A549 (cell line): Measurements from ENCODE around the gene DYNLT4. TPM values are rescaled to one million over a fixed set of nuclear protein-coding genes. Genes with fewer than 3 reads are reported as not detected.
"Not testable (repeated sequence)": the region's sequence is repeated elsewhere in the genome, so short reads cannot be mapped to it uniquely, and the experiment has no call there.

Experiments used
- ATAC-seq, 2 experiments: fragments of 200-7000 bp in 1 of 2; fragments of >200 bp in 1 of 2; cut with Nextera tagmentation in 1 of 2; cut with Tn5 transposase in 1 of 2; 3 replicates each; pipeline versions ENCODE4 v1.8.0 to v1.9.1; 2018 to 2020; ENCODE audit warnings: mild to moderate bottlenecking in 1 of 2, moderate library complexity in 1 of 2
- CTCF ChIA-PET: fragments of 300-600 bp; sonication (Branson Sonifier 250); formaldehyde crosslinking; extraction: SDS; loops from one replicate; lab custom pipeline; 2021; ENCODE audit warnings: antibody characterized with exemption, inconsistent platforms; lab: Yijun Ruan, JAX
- POLR2A ChIA-PET: fragments of 350-600 bp; formaldehyde crosslinking; extraction: SDS; loops from one replicate; lab custom pipeline; 2021; ENCODE audit warnings: antibody characterized with exemption, inconsistent platforms; lab: Yijun Ruan, JAX
- DNase-seq, 2 experiments: peaks; one replicate each; pipeline versions ENCODE4 v3.0.0 to v3.0.0-alpha.2; 2011 to 2016; ENCODE audit warnings: low read depth in 1 of 2, low spot score in 1 of 2
- FAIRE-seq: peaks from 2 replicates; lab custom pipeline; 2011; peaks lifted over from hg19 to GRCh38; lab: Jason Lieb, UNC
- H3K27ac ChIP-seq, 2 experiments: fragments of >200 bp; sonication (Bioruptor Twin); formaldehyde crosslinking; 3 replicates each; pipeline ENCODE4 v1.5.1; 2016 to 2017
- H3K4me1 ChIP-seq: fragments of >200 bp; sonication (Bioruptor Twin); formaldehyde crosslinking; 3 replicates; pipeline ENCODE4 v1.6.1; 2016
- H3K4me2 ChIP-seq: fragments of >200 bp; sonication (Bioruptor Twin); formaldehyde crosslinking; 3 replicates; pipeline ENCODE4 v1.6.1; 2016
- H3K4me3 ChIP-seq: fragments of >200 bp; sonication (Bioruptor Twin); formaldehyde crosslinking; 3 replicates; pipeline ENCODE4 v1.5.1; 2016
- H3K9me3 ChIP-seq: fragments of >200 bp; sonication (Bioruptor Twin); formaldehyde crosslinking; 3 replicates; pipeline ENCODE4 v1.6.1; 2016
- ATOH8 ChIP-seq: fragments of 250-450 bp; sonication (Bioruptor Pico); IDR thresholded peaks from 2 replicates; pipeline ENCODE4 v1.5.0; 2020; ENCODE audit warnings: low read depth, mild to moderate bottlenecking, moderate library complexity
- BCL3 ChIP-seq: fragments of >200 bp; sonication (Bioruptor Twin); formaldehyde crosslinking; IDR thresholded peaks from 3 replicates; pipeline ENCODE4 v1.6.1; 2016
- BHLHE40 ChIP-seq: IDR thresholded peaks from 2 replicates; pipeline ENCODE4 v1.6.1; 2012; ENCODE audit warnings: low read depth, low read length, inconsistent platforms
- E2F6 ChIP-seq: IDR thresholded peaks from 2 replicates; pipeline ENCODE4 v1.6.1; 2012; ENCODE audit warnings: low read depth, borderline replicate concordance
- ESRRA ChIP-seq: fragments of 150-350 bp; IDR thresholded peaks from 2 replicates; pipeline ENCODE4 v1.6.1; 2014; ENCODE audit warnings: mild to moderate bottlenecking, low read length, borderline replicate concordance
- HDAC2 ChIP-seq: fragments of 200-600 bp; sonication (generic); IDR thresholded peaks from 2 replicates; pipeline ENCODE4 v1.6.1; 2016
- JUN ChIP-seq, 2 experiments: fragments of >200 bp; sonication (Bioruptor Twin); formaldehyde crosslinking; IDR thresholded peaks; 2 replicates in 1 of 2; 3 replicates in 1 of 2; pipeline ENCODE4 v1.6.1; 2016 to 2017
- JUNB ChIP-seq: fragments of >200 bp; sonication (Bioruptor Twin); formaldehyde crosslinking; IDR thresholded peaks from 2 replicates; pipeline ENCODE4 v1.6.1; 2016
- MAFK ChIP-seq: fragments of 450-650 bp; IDR thresholded peaks from 2 replicates; pipeline ENCODE4 v1.6.1; 2014; ENCODE audit not compliant: partially characterized antibody
- MAX ChIP-seq: IDR thresholded peaks from 2 replicates; pipeline ENCODE4 v1.6.1; 2012
- MAZ ChIP-seq: fragments of 150-350 bp; IDR thresholded peaks from 2 replicates; pipeline ENCODE4 v1.6.1; 2014; ENCODE audit warnings: antibody characterized with exemption, low read depth, low read length, borderline replicate concordance
- NR3C1 ChIP-seq: fragments of >200 bp; sonication (Bioruptor Twin); formaldehyde crosslinking; IDR thresholded peaks from 3 replicates; pipeline ENCODE4 v1.6.1; 2017
- POLR2AphosphoS2 ChIP-seq: conservative IDR thresholded peaks from 2 replicates; pipeline ENCODE4 v1.6.1; 2012; ENCODE audit warnings: low read length, improper control_type of control experiment, inconsistent platforms
- RARB ChIP-seq: fragments of 250-450 bp; sonication (Bioruptor Pico); IDR thresholded peaks from 2 replicates; pipeline ENCODE4 v1.8.0; 2021; ENCODE audit warnings: mild to moderate bottlenecking, moderate library complexity
- SMC3 ChIP-seq: fragments of >200 bp; sonication (Bioruptor Twin); formaldehyde crosslinking; IDR thresholded peaks from 3 replicates; pipeline ENCODE4 v1.6.1; 2018; ENCODE audit warnings: inconsistent platforms
- ZNF302 ChIP-seq: fragments of 250-450 bp; sonication (Bioruptor Pico); IDR thresholded peaks from 2 replicates; pipeline ENCODE4 v1.9.0; 2021; ENCODE audit warnings: inconsistent platforms, mild to moderate bottlenecking, moderate library complexity
- ZSCAN20 ChIP-seq: fragments of 250-450 bp; sonication (Bioruptor Pico); IDR thresholded peaks from 2 replicates; pipeline ENCODE4 v1.8.0; 2022; ENCODE audit warnings: mild to moderate bottlenecking, moderate library complexity
- WGBS: methylation state at CpG from one replicate; pipeline ENCODE4 v1.1.6; 2017; ENCODE audit errors: missing lambda C conversion rate; 5-methylcytosine and 5-hydroxymethylcytosine counted together
- polyA plus RNA-seq, 4 experiments: library from polyadenylated mRNA; depleted of rRNA in 3 of 4; stranded (reverse); fragments of >200 nt; fragmentation: RNase III in 1 of 4; extraction: RNeasy Plus Mini Kit Qiagen cat#74134 plus additional on column Dnase treatment in 1 of 4; gene quantifications; 2 replicates in 3 of 4; 3 replicates in 1 of 4; pipeline ENCODE4 v1.2.3, GENCODE V29; 2011 to 2017
- TF ChIP-seq, protein P1 (sequence below): fragments of 250-450 bp; sonication (Bioruptor Pico); IDR thresholded peaks from 2 replicates; pipeline ENCODE4 v1.5.0; 2021; ENCODE audit warnings: mild to moderate bottlenecking, moderate library complexity, borderline replicate concordance

The DYNLT4 gene
- polyA plus RNA-seq, 2 of the 4 experiments (the other 2 are of a cell fraction): 0.12 to 0.21 TPM

GRCh38 chr1:44810762-44811105 is 3.6 kb upstream of the DYNLT4 start:
- not testable (repeated sequence) for ATAC-seq, FAIRE-seq, H3K9me3 ChIP-seq, H3K4me3 ChIP-seq, DNase-seq
- 0 out of 2 replicates have a peak, but pooled peaks have one; percentile 38 for TF ChIP-seq POLR2AphosphoS2
- 96% methylated on average over 4 of the region's 4 CpGs for WGBS
- POLR2A ChIA-PET: interaction anchor here (3.4 kb wide), 1 partner anchor 10 kb away, joined by 40 read pairs; the partner anchor contains the start of gene PLK3
- peaks cover 80% of the 10 kb centered on the region for H3K4me1 ChIP-seq
- peak overlapping the region; percentile 81 for H3K4me2 ChIP-seq
- H3K27ac ChIP-seq: peak overlapping the region; percentile 98 to 99
- CTCF ChIA-PET: interaction anchor here (5.8 kb wide), 1 partner anchor 11 kb away, joined by 41 read pairs; the partner anchor contains the start of gene PLK3

GRCh38 chr1:44810101-44810761 is 3.1 kb upstream of the DYNLT4 start:
- peak overlapping the region; percentile 98 to 99 for H3K27ac ChIP-seq
- no peak for ATAC-seq
- 35% methylated on average over 7 of the region's 12 CpGs for WGBS
- TF ChIP-seq BHLHE40 (no peak), JUN (IDR thresholded peaks at IDR 0.05) (peak in 1 of 2 experiments; percentile 18; a peak in 2 of 5 replicates), MAX (0 out of 2 replicates have a peak, but pooled peaks have one; percentile 13)
- TF ChIP-seq, all 56 proteins: peak for 2
- DNase-seq (peak in 1 of 2 experiments; percentile 50), FAIRE-seq (no peak)
- POLR2A ChIA-PET: interaction anchor here (1.7 to 3.9 kb wide), 3 partner anchors 8 to 89 kb away, joined by 5 to 57 read pairs (median 40); partner anchors contain the start of gene PLK3
- CTCF ChIA-PET: interaction anchor here (0.6 to 2.4 kb wide), 4 partner anchors 8 to 80 kb away, joined by 3 to 23 read pairs (median 13); partner anchors contain the start of genes PLK3 and RNU5D-1
- Histone ChIP-seq H3K4me3 (no peak overlapping the region), H3K9me3 (no peaks in the 10 kb centered on the region), H3K4me1 (peaks cover 81% of the 10 kb centered on the region), H3K4me2 (peak overlapping the region; percentile 81)

- H3K4me2 ChIP-seq: peak overlapping the region; percentile 81
- peak overlapping the region; percentile 31 for H3K4me3 ChIP-seq
- peaks cover 75% of the 10 kb centered on the region for H3K4me1 ChIP-seq
- ATAC-seq (no peak), DNase-seq (peak in 1 of 2 experiments; percentile 46), FAIRE-seq (no peak)
- TF ChIP-seq NR3C1 (no peak), MAFK (peak; percentile 54), JUN (IDR thresholded peaks at IDR 0.05) (peak in 1 of 2 experiments; percentile 6; a peak in 1 of 5 replicates)
- no peaks in the 10 kb centered on the region for H3K9me3 ChIP-seq
- ChIA-PET CTCF (interaction anchor here (0.6 to 2.4 kb wide), 9 partner anchors 8 to 209 kb away, joined by 3 to 23 read pairs (median 4); partner anchors contain the start of genes PLK3 and RNU5D-1), POLR2A (interaction anchor here (1.7 to 3.9 kb wide), 4 partner anchors 9 to 88 kb away, joined by 5 to 57 read pairs (median 26); partner anchors contain the start of genes PLK3 and RPS8)
- peak overlapping the region; percentile 98 to 99 for H3K27ac ChIP-seq
- 35% methylated on average over 3 of the region's 6 CpGs for WGBS
These were observed 2.1 kb upstream of the DYNLT4 start for GRCh38 chr1:44808938-44809917.

GRCh38 chr1:44808063-44808937 is 1.1 kb upstream of the DYNLT4 start, which contains the start of gene BTBD19:
Gene BTBD19 (plus strand): TSS chr1:44808523. CDS start chr1:44808821, 298 bp downstream.
- WGBS: 42% methylated on average over 17 of the region's 23 CpGs
- H3K9me3 ChIP-seq: no peaks in the 10 kb centered on the region
- ChIA-PET CTCF (interaction anchor here (0.7 to 2.4 kb wide), 9 partner anchors 9 to 210 kb away, joined by 3 to 23 read pairs (median 4); partner anchors contain the start of genes PLK3 and RNU5D-1), POLR2A (interaction anchor here (1.2 to 3.9 kb wide), 6 partner anchors 8 to 714 kb away, joined by 3 to 57 read pairs (median 9); partner anchors contain the start of genes PLK3, PRDX1, RNU5D-1 and RPS8)
- peak within 1 kb of the TSS; percentile 31 for H3K4me3 ChIP-seq
- ATAC-seq: peak in 1 of 2 experiments; percentile 37; a peak in 4 of 6 replicates
- H3K4me1 ChIP-seq: peaks cover 75% of the 10 kb centered on the region
- DNase-seq: peak in 1 of 2 experiments; percentile 65
- H3K4me2 ChIP-seq: peak within 1 kb of the TSS; percentile 81
- FAIRE-seq: no peak
- peak within 1 kb of the TSS; percentile 98 to 99 for H3K27ac ChIP-seq
- TF ChIP-seq, protein P1, sequence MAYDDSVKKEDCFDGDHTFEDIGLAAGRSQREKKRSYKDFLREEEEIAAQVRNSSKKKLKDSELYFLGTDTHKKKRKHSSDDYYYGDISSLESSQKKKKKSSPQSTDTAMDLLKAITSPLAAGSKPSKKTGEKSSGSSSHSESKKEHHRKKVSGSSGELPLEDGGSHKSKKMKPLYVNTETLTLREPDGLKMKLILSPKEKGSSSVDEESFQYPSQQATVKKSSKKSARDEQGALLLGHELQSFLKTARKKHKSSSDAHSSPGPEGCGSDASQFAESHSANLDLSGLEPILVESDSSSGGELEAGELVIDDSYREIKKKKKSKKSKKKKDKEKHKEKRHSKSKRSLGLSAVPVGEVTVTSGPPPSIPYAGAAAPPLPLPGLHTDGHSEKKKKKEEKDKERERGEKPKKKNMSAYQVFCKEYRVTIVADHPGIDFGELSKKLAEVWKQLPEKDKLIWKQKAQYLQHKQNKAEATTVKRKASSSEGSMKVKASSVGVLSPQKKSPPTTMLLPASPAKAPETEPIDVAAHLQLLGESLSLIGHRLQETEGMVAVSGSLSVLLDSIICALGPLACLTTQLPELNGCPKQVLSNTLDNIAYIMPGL (CRISPR knock-in tag): no peak
- no peak for TF ChIP-seq ATOH8
- 0 out of 2 replicates have a peak, but pooled peaks have one; percentile 47 for TF ChIP-seq ZSCAN20
- TF ChIP-seq SMC3: no peak
- TF ChIP-seq E2F6: no peak
- no peak for TF ChIP-seq ZNF302
- no peak for TF ChIP-seq MAZ
- TF ChIP-seq JUNB: no peak
- no peak for TF ChIP-seq BCL3
- TF ChIP-seq RARB (CRISPR knock-in tag): 0 out of 2 replicates have a peak, but pooled peaks have one; percentile 9
- TF ChIP-seq ESRRA: no peak
- TF ChIP-seq HDAC2: no peak
